Mesenteric fat pad (tissue), 1 donor: Measurements from ENCODE around the gene LRRC51. TPM values are rescaled to one million over a fixed set of nuclear protein-coding genes. Genes with fewer than 3 reads are reported as not detected.

Experiments
- DNase-seq: peaks from one replicate; pipeline ENCODE4 v3.0.0-alpha.2; 2020; ENCODE audit warnings: low spot score
- total RNA-seq: library from RNA; stranded (reverse); fragmentation: NEBNext Ultra II Directional; extraction: Animal tissue kit (Norgen Biotek cat#: 25700); gene quantifications from one replicate; pipeline ENCODE4 v1.2.1, GENCODE V29; 2021
- donor health status: DM: yes; HTN: yes; CAD: no.

The LRRC51 gene
- total RNA-seq, 1 donor from 2014 or later = 7.0 TPM

- peak; percentile 92 for DNase-seq
Observed at GRCh38 chr11:72069787-72070251, 10.8 kb upstream of the LRRC51 start.

- no peak for DNase-seq
Observed at GRCh38 chr11:72070491-72070890, 10.2 kb upstream of the LRRC51 start.

- DNase-seq = no peak
Observed at GRCh38 chr11:72072348-72072747, 8.3 kb upstream of the LRRC51 start.

- no peak for DNase-seq
Observed at GRCh38 chr11:72075109-72075508, 5.5 kb upstream of the LRRC51 start.

- no peak for DNase-seq
Observed at GRCh38 chr11:72075756-72076155, 4.9 kb upstream of the LRRC51 start.

GRCh38 chr11:72078477-72078876 is 2.2 kb upstream of the LRRC51 start:
- no peak for DNase-seq

GRCh38 chr11:72079819-72080325 is 778 bp upstream of the LRRC51 start:
- no peak for DNase-seq

GRCh38 chr11:72081184-72081644 is 564 bp downstream of the LRRC51 start:
- no peak for DNase-seq

GRCh38 chr11:72081821-72082453 is 1.3 kb downstream of the LRRC51 start:
- DNase-seq = no peak

- no peak for DNase-seq
Observed at GRCh38 chr11:72083414-72083813, 2.8 kb downstream of the LRRC51 start.

- no peak for DNase-seq
Observed at GRCh38 chr11:72084076-72084475, 3.4 kb downstream of the LRRC51 start.

- DNase-seq = no peak
Observed at GRCh38 chr11:72084965-72085364, 4.3 kb downstream of the LRRC51 start.

GRCh38 chr11:72085621-72086351 is 5.1 kb downstream of the LRRC51 start:
- no peak for DNase-seq

- DNase-seq = no peak
Observed at GRCh38 chr11:72088076-72088808, 7.6 kb downstream of the LRRC51 start.

- no peak for DNase-seq
Observed at GRCh38 chr11:72091292-72091691, 10.6 kb downstream of the LRRC51 start.

GRCh38 chr11:72098741-72099140 is 18.1 kb downstream of the LRRC51 start:
- no peak for DNase-seq

GRCh38 chr11:72100009-72100408 is 19.4 kb downstream of the LRRC51 start:
- DNase-seq = peak; percentile 18

- DNase-seq = no peak
Observed at GRCh38 chr11:72100462-72100861, 19.8 kb downstream of the LRRC51 start.

- no peak for DNase-seq
Observed at GRCh38 chr11:72102162-72102561, 21.5 kb downstream of the LRRC51 start.

- no peak for DNase-seq
Observed at GRCh38 chr11:72102631-72102945, 21.9 kb downstream of the LRRC51 start.

- peak; percentile 100 for DNase-seq
Observed at GRCh38 chr11:72102946-72103753, 22.5 kb downstream of the LRRC51 start, which contains the start of gene LAMTOR1. LAMTOR1 (minus strand) TSS chr11:72103297; CDS start chr11:72103224, 73 bp downstream.
